AG20443 (cell line): ENCODE data around the gene SYT17.
"Not testable (repeated sequence)": the region's sequence is repeated elsewhere in the genome, so short reads cannot be mapped to it uniquely, and the experiment has no call there.

Experiments used
- DNase-seq: peaks from one replicate; pipeline ENCODE4 v3.0.0; 2012; ENCODE audit warnings: low spot score, mixed read lengths

SYT17 gene

GRCh38 chr16:19173649-19174383 lies 5.8 kb downstream of the SYT17 start:
- DNase-seq, result no peak

DNA sequence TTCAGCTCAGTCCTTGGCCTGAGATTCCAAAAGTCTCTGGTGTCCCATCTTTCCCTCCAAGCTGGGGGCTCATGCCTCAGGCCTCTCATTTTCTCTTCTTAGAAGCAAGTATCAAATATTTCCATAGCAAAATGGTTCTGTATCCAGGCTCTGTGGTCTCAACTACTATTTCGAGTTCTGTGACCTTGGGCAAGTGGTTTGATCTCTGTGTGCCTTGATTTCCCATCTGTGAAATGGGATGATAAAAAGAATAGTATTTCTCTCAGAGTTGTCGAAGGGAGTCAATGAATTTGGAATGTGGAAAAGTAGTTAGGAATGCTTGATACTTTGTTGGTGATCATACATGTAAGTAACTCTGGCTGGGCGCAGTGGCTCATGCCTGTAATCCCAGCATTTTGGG lies 6.4 kb downstream of the SYT17 start:
- no peak for DNase-seq

GRCh38 chr16:19175492-19176262 lies 7.6 kb downstream of the SYT17 start:
- no peak for DNase-seq

- no peak for DNase-seq
These were observed 9.2 kb downstream of the SYT17 start for GRCh38 chr16:19177111-19177739.

DNA sequence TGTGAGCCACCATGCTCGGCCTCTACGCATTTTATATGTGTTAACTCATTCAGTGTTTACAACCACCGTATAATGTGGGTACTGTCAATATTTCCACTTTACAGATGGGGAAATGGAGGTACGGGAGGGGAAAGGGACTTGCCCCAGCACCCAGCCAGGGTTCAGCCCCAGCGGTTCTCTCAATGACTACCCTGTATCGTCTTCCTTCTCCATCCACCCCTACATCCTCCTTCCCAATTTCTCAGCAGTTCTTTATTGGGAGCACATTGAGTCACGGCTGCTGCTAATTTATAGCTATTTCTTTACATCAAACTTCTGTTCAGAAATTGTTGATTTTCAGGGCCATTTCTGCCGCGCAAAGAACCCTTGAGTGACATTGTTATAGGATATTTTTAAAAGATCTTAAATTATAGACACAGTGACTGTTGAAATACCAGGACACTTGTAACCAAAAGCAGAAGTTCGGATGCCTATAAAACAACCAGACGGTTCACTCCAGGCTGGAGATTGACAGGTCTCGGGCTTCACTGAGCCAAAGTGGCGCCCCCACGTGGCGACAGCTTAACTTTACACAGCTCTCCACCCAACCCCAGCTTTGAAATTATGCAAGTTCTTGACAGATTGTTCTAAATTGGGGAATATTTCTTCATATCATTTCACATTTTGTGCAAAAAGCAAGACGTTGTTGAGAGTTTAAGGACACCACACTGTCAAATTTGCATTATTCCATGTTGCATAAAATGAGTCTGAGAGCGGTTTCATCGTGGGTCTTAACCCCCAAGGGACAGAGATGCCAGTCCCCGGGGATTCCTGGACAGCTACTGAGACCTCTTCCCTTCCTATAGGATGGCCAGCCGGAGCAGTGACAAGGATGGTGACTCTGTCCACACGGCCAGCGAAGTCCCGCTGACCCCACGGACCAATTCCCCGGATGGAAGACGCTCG lies 11.8 kb downstream of the SYT17 start:
- DNase-seq, result peak; percentile 76

GRCh38 chr16:19180741-19181140 lies 12.7 kb downstream of the SYT17 start:
- DNase-seq, result no peak

- DNase-seq, result no peak
These were observed 14.4 kb downstream of the SYT17 start for GRCh38 chr16:19182481-19182880.

GRCh38 chr16:19183187-19183586 lies 15.1 kb downstream of the SYT17 start:
- no peak for DNase-seq

DNA sequence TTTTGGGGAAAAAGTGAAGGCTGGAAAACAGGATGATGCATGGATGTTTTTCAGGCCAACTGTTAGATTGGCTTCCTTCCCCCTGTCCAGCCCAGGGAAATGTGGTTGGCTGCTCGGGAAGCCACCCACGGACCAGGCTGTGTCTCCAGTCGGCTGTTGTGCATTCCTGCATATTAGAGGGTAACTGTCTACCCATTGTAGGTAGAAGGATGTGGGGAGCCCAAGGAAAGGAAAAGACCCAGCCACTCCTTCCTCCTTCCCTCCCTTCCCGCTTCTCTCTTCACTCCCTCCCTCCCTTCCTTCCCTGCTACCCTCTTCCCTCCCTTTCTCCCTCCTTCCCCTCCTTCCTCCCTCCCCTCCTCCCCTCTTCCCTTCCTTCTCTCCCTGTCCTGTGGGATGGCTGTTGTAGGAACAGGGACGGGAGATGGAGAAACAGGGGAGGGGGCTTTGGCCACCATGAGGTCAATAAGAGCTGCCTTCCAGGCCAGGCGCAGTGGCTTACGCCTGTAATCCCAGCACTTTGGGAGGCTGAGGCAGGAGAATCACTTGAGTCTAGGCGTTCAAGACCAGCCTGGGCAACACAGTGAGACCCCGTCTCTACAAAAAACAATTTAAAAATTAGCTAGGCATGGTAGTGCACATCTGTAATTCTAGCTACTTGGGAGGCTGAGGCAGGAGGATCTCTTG lies 16.9 kb downstream of the SYT17 start:
- DNase-seq, result no peak

GRCh38 chr16:19185510-19185851 lies 17.4 kb downstream of the SYT17 start:
- no peak for DNase-seq

DNA sequence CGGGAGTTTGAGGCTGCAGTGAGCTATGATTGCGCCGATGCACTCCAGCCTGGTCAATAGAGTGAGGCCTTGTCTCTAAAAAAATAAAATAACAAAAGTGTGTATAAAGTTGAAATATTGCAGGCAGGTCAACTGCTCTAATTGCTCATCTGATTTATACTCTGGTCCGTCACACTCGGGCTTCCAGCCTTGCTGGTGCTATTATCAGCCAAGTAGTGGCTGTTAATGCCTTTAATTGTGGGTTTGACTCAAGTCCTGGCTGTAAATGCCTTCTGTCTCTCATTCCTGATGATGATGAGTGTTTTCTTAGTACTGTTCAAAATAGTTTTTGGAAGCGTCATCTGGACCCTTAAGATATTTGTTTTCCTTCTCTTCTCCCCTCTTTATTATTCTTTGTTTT lies 18.4 kb downstream of the SYT17 start:
- no peak for DNase-seq

DNA sequence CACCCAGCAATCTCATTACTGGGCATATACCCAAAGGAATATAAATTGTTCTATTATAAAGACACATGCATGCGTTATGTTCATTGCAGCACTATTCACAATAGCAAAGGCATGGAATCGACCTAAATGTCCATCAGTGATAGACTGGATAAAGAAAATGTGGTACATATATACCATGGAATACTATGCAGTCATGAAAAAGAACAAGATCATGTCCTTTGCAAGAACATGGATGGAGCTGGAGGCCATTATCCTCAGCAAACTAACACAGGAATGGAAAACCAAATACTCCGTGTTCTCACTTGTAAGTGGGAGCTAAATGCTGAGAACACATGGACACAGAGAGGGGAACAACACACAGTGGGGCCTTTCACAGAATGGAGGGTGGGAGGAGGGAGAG lies 19.9 kb downstream of the SYT17 start:
- DNase-seq, result not testable (repeated sequence)

- DNase-seq, result no peak
These were observed 20.4 kb downstream of the SYT17 start for GRCh38 chr16:19188406-19188805.

DNA sequence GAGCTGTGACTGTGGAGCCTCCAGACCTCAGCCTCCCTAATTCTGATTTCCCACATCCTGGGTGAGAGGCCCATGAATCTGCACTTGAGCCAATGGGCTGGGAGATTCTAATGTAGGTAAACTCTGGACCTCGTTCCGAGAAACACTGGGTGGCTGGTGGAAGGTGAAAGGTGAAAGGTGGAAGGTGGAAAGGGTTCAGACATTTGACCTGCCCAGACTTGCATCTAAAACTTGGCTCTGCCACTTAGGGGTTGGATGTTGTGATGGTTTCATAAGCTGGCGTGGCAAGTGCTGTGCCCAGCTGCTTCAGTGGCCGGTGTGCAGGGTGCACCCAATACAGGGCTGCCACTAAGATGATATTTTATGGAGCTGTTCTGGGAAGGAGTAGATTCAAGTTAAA lies 24.8 kb downstream of the SYT17 start:
- no peak for DNase-seq

GRCh38 chr16:19196871-19197270 lies 28.8 kb downstream of the SYT17 start:
- no peak for DNase-seq

DNA sequence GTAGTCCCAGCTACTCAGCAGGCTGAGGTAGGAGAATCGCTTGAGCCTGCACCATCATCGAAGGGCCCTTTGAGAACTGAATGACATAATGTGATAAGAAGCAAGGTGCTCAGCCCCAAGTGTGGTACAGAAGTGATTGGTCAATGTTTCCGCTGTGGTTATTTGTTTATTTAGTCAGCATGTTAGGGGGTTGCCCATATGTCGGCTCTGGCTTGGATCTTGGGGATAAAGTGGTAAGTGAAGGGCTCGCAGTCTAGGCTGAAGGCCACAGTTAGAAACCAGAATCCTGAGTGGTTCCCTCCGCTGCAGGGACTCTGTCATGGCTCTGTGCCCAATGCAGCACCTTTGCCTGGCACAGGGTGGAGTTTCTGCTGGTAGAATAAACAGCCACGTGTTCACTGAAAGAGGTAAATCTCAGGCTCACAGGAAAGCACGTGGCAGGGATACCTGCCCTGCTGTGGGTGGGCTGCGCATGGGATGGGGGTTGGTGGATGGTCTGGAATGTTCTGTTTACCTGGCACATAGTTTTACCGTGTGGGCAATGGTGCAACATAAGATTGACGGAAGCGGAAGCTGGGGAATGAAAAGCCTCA lies 35.4 kb downstream of the SYT17 start:
- DNase-seq, result no peak

DNA sequence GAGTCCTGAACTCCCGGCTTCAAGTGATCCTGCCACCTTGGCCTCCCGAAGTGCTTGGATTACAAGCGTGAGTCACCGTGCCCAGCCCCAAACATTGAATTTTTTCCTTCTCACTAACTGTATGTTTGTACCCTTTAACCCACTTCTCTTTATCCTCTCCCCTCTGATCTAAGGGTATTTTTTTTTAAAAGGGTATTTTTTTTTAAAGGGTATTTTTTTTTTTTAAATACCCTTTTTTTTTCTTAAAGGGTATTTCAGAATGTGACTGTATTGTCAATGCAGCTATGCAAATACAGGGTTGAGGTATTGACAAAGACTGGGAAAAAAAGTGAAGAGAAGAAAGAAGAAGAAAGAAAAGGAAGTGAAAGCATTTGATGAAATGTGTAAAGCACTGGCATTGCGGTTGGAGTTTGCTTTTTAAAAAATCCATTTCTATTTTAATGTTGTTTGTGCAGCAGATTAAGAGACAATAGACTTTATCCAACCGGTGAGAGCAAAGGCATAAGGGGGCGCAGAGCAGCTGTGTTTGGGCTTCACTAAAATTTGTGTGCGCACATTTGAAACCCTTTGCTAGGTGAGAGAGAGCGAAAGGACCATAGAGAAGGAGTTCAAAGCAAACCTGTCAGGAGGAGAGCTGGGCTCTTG lies 42.4 kb downstream of the SYT17 start:
- no peak for DNase-seq

GRCh38 chr16:19210968-19211367 lies 42.9 kb downstream of the SYT17 start:
- no peak for DNase-seq

- no peak for DNase-seq
These were observed 44.0 kb downstream of the SYT17 start for GRCh38 chr16:19212059-19212458.

GRCh38 chr16:19213885-19214284 lies 45.8 kb downstream of the SYT17 start:
- DNase-seq, result no peak

DNA sequence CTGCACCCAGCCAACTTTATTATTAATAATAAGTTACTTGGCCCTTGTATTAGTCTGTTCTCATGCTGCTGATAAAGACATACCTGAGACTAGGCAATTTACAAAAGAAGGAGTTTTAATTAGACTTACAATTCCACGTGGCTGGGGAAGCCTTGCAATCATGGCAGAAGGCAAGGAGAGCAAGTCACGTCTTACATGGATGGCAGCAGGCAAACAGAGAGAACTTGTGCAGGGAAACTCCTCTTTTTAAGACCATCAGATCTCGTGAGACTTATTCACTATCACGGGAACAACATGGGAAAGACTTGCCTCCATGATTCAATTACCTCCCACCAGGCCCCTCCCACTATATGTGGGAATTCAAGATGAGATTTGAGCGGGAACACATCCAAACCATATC lies 47.7 kb downstream of the SYT17 start:
- no peak for DNase-seq
